Measurements from ENCODE around the gene CDC16.
"Not testable (repeated sequence)": the region's sequence is repeated elsewhere in the genome, so short reads cannot be mapped to it uniquely, and the experiment has no call there.

CDC16 gene, protein sequence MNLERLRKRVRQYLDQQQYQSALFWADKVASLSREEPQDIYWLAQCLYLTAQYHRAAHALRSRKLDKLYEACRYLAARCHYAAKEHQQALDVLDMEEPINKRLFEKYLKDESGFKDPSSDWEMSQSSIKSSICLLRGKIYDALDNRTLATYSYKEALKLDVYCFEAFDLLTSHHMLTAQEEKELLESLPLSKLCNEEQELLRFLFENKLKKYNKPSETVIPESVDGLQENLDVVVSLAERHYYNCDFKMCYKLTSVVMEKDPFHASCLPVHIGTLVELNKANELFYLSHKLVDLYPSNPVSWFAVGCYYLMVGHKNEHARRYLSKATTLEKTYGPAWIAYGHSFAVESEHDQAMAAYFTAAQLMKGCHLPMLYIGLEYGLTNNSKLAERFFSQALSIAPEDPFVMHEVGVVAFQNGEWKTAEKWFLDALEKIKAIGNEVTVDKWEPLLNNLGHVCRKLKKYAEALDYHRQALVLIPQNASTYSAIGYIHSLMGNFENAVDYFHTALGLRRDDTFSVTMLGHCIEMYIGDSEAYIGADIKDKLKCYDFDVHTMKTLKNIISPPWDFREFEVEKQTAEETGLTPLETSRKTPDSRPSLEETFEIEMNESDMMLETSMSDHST

DNA sequence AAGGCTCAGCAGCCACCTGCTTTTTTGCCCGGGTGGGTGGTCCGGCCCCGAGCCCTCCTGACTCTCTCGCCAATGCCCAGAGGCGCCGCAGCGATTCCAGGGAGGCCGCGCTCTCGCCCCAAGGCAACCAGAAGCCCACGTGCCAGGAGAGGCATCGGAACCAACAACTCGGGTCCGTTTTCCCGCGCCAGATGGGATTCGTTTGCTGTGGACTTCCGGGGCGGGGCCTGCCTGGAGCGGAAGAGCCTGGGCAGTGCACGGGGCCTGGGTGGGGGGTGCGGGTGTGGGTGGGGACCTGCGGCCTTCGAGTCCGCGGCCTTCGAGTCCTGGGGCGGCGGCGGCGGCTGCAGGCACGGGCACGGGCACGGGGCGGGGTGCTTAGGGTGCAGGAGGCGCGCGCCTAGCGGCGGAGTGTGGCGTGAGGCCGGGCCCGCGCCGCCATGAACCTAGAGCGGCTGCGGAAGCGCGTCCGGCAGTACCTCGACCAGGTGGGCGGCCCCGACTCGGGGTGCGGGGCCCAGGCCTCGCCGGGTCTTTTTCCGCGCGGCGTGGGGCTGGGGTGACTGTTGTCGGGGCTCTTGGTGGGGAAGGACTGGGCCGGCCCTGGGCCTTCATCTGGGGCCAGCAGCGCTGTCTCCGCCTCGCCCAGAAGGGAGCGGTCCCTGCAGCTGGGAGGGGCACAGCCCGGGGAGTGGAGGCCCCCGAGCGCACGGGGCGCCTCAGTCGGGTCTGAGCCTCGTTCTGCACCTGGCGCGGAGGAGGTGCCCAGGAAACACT lies at the start of gene CDC16:
Gene CDC16 (plus strand): TSS at position 253 of the 777 bp plus-strand sequence. CDS start 188 bp downstream, at position 441.
- DNase-seq: peak; percentile 91

DNA sequence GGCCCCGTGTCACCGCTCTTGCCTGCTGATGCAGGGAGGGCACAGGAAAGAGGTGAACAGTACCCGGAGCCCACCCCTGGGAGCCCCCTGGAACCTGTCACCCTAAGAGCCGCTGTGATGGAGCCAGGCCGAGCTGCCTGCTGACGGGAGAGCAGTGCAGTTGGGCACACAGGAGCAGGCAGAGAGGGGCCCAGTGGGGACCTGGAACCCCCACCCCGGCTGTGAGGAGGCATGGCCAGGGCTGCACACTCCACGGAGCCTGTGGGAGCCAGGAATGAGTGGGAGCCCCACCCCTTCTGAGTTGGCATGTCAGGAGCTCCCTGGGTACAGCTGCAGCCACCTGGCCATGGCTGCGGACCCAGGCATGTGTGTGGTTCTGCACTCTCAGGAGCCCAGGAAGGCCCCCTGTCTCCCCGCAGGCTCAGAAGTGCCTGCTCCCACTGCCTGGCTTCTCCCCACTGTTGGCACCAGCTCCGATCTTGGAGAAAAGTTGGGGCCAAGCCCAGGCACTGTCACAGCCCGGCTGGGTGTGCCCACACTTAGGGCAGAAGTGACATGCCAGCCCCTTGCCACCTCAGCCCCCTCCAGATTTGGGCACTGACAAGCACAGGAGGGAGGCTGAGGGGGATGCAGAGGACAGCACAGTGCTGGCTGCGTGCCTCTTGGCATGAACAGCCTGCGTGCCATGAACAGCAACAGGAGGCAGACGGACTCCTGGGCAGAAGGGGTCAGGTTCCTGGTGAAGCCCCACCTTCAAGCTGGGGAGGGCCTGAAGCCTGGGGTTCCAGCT lies 49.3 kb upstream of the CDC16 start:
- no peak for DNase-seq

DNA sequence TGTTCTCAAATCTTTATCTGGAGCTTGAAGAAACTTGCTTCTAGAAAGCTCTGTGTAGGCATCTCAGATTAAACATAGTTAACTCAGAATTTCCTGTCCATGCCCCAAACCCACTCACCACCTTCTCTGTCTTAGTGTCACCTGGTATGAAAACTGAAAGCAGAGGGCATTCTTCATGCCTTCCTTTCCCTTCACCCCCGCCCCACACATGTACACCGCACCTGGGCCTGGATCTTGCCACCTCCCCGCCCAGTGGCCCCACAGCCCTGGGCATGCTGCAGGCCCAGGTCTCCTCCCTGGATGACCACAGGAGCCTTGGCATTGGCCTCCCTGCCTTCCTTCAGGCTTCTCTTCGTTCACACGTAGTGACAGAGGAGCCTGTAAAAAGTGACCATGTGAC lies 39.8 kb upstream of the CDC16 start:
- peak; percentile 15 for DNase-seq

DNA sequence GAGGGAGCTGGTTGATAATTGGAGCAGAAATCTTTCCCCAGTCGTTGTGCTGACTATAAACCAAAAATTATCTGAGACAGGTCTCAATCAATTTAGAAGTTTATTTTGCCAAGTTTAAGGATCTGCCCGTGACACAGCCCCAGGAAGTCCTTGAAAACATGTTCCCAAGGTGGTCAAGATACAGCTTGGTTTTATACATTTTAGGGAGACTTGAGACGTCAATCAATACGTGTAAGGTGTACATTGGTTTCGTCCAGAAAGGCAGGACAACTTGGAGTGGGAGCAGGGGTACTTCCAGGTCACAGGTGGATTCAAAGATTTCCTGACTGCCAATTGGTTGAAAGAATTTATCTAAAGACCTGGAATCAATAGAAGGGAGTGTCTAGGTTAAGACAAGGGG lies 38.1 kb upstream of the CDC16 start:
- no peak for DNase-seq

DNA sequence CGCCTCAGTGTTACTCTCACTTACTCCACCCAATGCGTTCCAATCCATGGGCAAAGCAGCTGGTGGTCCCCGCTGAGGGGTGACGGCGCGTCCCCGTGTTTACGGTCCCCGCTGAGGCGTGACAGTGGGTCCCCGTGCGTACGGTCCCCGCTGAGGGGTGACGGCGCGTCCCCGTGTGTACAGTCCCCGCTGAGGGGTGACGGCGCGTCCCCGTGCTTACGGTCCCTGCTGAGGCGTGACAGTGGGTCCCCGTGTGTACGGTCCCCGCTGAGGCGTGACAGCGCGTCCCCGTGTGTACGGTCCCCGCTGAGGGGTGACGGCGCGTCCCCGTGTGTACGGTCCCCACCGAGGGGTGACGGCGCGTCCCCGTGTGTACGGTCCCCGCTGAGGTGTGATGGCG lies 36.1 kb upstream of the CDC16 start:
- DNase-seq: no peak

DNA sequence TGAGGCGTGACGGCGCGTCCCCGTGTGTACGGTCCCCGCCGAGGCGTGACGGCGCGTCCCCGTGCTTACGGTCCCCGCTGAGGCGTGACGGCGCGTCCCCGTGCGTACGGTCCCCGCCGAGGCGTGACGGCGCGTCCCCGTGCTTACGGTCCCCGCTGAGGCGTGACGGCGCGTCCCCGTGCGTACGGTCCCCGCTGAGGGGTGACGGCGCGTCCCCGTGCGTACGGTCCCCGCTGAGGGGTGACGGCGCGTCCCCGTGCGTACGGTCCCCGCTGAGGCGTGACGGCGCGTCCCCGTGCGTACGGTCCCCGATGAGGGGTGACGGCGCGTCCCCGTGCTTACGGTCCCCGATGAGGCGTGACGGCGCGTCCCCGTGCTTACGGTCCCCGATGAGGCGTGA lies 35.2 kb upstream of the CDC16 start:
- not testable (repeated sequence) for DNase-seq

DNA sequence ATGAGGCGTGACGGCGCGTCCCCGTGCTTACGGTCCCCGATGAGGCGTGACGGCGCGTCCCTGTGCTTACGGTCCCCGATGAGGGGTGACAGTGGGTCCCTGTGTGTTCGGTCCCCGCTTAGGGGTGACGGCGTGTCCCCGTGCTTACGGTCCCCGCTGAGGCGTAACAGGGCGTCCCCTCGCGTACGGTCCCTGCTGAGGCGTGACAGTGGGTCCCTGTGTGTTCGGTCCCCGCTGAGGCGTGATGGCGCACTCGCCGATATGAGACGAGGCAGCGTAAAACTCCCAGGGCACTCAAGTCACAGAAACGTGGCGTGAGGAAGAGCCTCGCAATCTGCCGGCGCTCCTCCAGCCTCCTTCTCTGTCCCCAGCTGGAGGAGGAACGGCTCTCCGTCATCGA lies 34.7 kb upstream of the CDC16 start:
- DNase-seq: no peak

DNA sequence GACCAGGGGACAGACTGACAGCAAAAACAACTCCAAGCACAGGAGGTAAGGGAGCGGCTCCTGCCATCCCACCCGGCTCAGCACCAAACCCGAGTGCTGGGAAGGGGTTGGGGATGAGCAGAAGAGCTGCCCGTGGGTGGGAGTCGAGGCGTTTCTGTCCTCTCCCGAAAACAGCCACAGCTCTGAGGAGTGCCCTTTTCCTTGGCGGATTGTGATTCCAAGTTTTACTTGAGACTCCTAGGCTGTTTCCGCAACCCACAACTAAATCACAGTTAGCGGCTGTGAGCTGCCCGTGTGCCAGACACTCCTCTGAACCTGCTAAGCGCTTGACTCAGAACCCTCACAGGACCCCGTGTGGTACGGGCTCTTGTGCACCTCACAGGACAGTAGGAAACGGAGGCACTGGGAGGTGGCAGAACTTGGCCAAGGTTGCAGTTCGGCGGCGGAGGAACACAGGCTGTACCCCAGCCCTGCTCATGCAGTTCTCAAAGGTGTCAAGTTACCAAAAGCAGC lies 34.2 kb upstream of the CDC16 start:
- DNase-seq: no peak

DNA sequence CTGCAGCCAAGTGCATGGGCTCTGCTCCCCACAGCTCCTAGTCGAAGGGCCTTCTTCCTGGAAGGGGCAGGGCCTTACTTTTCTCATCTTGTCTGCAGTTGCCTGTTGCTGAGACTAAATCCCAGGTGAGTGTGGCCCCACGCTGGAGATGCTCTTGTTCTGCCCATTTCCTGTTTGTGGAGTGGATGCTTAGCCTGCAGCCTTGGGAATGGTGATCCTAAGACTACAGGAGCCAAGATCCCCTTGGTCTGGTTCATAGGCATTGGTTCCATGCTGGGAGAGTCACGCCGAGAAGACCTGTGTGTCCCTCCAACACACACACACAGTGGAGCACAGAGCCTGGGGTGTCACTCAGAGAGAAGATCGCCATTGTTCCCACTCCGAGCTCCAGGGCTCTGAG lies 32.1 kb upstream of the CDC16 start:
- no peak for DNase-seq

DNA sequence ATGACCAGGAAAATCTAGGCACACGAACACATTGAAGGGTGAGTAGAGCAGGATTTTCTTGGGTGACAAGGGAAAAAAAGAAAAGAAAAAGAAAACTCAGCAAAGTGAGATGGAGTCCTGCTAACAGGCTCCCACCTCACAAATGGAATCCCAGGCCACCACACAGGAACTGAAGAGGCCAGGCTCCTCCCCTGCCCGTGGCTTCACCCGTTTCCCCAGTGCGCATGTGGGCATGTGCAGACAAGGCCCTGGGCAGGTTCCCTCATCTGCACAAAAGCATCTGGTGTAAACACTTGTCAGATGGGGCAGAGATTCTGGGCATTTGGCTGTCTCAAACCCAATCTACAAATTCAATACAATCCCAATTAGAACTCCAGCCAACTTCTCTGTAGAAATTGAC lies 31.2 kb upstream of the CDC16 start:
- DNase-seq: peak; percentile 5

DNA sequence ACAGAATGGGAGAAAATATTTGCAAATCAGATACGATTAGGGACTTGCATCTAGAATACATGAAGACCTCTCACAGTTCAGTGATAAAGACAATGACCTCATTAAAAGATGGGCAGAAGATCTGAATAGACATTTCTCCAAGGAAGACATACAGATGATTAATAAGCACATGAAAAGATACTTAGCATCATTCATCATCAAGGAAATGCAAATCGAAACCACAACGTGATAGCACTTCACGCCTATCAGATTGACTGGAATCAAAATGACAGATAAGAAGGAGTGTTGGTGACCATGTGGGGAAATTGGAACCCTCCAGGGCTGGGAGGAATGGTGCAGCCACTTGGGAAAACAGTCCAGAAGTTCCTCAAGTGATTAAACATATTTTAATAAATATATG lies 29.8 kb upstream of the CDC16 start:
- DNase-seq: no peak

DNA sequence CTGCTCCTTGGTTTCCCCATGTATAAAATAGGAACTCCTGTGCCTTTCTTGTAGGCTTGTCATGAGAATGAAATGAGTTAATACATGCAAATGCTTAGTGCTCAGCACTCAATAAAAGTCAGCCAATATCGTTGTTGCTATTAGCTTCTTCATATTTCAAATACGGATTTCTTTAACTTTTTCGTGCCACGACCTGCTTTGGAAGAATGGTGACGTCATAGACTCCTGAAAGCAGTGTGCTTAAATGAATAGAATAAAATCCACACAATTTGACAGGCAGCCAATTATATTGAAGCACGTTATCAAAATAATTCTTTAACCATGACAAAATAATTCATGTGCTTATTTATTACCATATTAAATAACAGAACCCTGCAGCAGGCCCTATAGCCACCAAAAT lies 26.6 kb upstream of the CDC16 start:
- no peak for DNase-seq

DNA sequence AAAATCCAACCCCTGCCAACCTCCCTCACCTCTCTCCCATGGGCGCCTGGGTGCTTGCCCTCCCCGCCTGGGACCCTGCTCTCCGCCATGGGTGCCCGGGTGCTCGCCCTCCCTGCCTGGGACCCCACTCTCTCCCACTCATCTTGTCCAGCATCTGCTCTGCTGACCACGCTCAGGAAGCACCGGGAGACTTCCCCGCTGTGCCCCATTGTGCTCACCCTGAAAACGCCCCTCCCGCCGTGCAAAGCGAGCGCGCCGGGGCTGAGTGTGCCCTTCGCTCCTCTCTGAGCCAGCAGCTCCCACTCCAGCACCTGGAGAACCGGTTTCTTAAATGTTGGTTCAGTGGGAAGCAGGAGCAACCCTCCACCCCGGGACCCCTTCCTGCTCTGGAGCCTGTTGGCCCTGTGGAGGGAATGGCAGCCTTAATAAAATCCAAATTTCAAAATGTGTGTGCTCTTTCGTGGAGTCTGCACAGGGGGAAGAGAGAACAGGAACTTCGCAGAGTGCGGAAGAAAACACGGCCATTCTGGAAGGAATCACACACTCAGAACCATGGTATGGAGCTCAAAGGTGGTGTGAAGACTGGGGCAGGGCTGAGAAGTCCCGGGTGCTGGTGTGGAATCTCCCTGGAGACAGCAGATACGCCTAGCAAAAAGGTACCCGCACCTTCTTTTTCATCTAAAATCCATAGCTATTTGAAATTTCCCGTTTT lies 23.1 kb upstream of the CDC16 start:
- no peak for DNase-seq

DNA sequence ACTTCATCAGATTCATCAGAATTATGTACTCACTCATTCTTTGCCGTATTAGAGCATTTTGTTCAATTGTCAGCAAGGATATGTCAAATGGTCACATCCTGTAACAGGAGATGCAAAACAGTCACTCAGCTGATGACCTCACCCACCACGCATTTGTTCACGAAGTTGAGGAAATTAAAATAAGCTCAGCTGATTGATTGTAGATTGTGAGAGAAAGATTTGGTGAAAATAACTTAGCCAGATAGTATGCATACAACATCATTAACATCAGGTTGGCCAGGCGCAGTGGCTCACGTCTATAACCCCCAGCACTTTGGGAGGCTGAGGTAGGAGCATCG lies 22.6 kb upstream of the CDC16 start:
- DNase-seq: no peak

DNA sequence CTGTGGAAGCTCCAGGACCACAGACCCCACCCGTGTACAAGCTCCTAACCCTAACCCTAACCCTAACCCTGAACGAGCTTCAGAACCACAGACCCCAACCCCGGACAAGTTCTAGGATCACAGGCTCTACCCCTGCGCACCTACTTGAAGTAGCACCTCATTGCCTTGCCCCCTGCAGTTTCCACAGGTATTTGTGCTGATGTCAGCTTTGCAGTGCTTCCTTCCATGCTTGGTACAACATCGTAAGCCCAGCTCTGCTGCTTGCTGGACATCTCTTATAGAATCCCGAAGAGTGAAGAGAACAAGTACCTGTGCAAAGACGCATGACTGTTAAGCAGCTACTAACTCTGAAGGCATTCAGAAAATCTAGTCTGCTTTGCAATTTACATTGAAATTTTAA lies 20.7 kb upstream of the CDC16 start:
- no peak for DNase-seq

DNA sequence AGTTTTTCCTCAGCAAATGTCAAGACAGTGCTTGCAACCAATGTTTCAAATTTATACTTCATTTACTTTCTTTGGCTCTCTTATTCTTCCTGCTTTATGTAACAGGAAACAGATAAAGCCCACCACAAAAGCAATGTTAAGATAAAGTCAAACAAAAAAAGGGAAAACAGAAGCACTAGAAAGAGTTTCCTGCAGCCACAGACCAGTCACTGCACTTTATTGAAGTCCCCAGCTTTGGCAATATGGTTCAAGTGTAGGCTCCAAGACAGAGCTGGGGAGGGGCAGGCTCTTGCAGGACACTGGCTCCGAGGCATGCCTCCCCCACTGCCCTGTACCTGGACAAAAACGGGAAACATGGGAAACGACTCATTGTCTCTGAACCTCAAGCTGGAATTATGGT lies 15.3 kb upstream of the CDC16 start:
- DNase-seq: no peak

DNA sequence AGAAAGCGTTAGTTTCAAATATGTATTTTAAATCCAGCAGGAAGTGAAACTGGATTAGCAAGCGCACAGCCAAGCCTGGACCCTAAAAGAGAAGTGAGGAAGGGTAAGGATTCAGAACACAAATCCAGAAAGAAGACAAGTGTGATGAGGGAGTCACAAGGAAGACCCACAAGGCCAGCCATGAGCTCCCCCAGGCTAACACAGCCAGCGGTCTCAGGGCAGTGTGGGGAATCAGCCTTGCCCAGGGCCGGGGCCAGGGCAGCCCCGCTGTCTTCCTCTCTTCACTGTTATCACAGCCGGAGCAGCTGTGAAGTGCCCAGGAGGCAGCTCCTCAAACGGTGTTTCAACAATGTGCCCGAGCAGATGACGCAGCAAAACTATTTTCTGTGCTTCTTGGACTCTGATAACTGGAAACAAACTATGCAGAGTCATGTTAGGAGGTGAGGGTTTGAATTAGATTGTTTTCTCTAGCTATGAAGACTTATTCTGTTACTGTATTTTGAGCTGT lies 12.2 kb upstream of the CDC16 start:
- DNase-seq: no peak

DNA sequence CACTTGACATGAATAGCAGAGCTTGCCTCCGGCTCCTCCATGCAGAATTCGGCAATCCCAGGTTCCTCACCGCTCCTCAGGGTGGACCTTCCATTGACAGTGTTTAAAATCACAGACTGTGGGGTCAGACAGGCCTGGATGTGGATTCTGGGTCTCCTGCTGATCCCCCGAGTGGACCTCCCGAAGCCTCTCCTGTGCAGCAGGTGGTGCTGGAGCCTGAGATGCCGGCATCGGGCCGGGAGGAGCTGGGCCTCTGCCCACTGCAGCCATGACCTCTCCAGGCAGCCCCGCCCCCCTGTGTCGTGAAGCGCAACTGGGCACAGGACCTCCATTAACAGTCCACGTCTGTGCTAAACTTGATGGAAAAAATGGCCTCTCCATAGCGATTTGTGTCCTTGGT lies 10.5 kb upstream of the CDC16 start:
- DNase-seq: no peak

DNA sequence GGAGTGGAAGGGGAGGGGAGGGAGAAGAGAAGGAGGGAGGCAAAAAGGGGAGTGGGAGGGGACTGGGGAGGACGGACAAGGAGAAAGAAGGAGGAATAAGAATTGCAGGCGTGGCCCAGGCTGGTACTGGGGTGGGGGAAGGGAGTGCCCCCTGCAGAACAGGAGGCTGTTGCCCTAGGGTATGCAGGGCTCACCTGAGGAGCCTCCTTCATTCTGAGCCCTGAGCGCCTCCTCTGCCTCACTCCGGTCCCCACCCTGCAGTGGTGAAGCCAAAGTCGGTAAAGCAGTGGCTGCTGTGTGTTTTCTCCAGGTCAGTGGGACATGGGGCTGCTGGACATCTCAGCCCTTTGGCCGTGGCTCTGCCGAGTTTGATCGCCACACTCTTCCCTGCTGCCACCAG lies 9.1 kb upstream of the CDC16 start:
- DNase-seq: no peak

DNA sequence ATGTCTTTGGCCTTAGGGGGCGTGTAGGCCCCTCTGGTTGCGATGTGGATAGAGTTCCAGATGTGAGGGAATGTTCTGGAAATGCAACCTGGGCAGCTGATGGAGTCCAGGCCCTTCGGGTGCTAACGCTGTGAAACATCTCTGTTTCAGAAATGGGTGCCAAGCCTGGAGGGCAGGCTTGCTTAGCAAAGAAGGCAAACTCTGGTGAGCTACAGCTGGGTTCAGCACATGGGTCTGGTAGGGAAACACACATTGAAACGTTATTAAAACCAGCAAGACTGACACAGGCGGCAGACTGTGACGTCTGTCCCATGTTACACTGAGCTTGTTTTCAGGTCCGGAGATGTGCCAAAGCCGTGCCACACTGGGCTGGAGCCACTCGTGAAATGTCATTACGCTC lies 8.6 kb upstream of the CDC16 start:
- DNase-seq: no peak

DNA sequence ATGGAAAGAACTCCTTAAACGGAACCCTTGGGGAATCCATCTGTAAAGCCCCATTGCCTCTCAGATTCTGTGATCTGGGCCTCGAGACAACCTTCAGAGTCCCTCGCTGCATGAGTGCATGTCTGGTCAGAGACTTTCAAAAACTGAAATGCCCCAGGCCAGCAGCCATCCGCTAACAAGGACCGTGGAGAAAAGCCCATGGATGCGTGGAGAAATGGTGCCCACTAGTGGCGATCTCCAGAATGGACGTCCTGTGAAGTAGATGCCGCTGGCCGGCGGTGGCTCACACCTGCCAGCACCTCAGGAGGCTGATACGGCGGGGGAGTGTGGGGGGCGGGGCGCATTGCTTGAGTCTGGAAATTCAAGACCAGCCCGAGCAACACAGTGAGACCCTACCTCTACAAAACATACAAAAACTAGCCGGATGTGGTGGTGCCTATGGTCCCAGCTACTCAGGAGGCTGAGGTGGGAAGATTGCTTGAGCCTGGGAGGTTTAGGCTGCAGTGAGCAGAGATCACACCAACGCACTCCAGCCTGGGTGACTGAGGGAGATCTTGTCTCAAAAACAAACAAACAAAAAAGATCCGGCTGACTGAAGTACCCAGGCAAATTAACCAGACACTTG lies 7.9 kb upstream of the CDC16 start:
- peak; percentile 78 for DNase-seq

DNA sequence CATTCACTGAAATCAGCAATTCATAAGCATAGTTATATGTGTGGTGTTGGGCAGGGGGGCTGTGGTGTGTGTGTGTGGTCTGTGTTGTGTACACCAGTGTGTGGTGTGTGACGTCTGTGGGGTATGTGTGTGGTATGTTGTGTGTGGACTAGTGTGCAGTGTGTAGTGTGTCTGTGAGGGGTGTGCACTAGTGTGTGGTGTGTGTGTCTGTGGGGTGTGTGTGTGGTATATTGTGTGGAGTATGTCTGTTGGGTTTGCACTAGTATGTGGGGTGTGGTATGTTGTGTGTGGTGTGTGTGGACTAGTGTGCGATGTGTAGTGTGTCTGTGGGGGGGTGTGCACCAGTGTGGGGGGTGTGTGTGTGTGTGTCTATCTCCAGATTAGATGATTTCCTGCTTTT lies 7.2 kb upstream of the CDC16 start:
- DNase-seq: no peak

Measured in stimulated activated naive CD4-positive, alpha-beta T cell treated with Interleukin-2 at 50 U/mL for 16 hours (primary cell).